Measurements from ENCODE around the gene NPLOC4.

NPLOC4 gene

GRCh38 chr17:81545160-81545949 lies 91.6 kb downstream of the NPLOC4 start:
- no peak for DNase-seq

- DNase-seq = no peak
Observed at GRCh38 chr17:81544281-81544974, 92.5 kb downstream of the NPLOC4 start.

- no peak for DNase-seq
Observed at GRCh38 chr17:81543756-81544155, 93.2 kb downstream of the NPLOC4 start.

- no peak for DNase-seq
Observed at GRCh38 chr17:81543339-81543675, 93.6 kb downstream of the NPLOC4 start.

GRCh38 chr17:81542431-81543338 lies 94.2 kb downstream of the NPLOC4 start:
- DNase-seq = no peak

- DNase-seq = no peak
Observed at GRCh38 chr17:81541123-81541522, 95.8 kb downstream of the NPLOC4 start.

GRCh38 chr17:81540676-81541027 lies 96.3 kb downstream of the NPLOC4 start:
- DNase-seq = no peak

- DNase-seq = no peak
Observed at GRCh38 chr17:81539961-81540675, 96.8 kb downstream of the NPLOC4 start.

- DNase-seq = no peak
Observed at GRCh38 chr17:81539571-81539900, 97.4 kb downstream of the NPLOC4 start.

GRCh38 chr17:81538651-81539570 lies 98.0 kb downstream of the NPLOC4 start:
- no peak for DNase-seq

GRCh38 chr17:81537856-81538555 lies 98.9 kb downstream of the NPLOC4 start:
- no peak for DNase-seq

GRCh38 chr17:81537343-81537855 lies 99.5 kb downstream of the NPLOC4 start:
- peak; percentile 55 for DNase-seq

- DNase-seq = no peak
Observed at GRCh38 chr17:81536299-81537290, 100.3 kb downstream of the NPLOC4 start.

- DNase-seq = no peak
Observed at GRCh38 chr17:81535480-81536298, 101.2 kb downstream of the NPLOC4 start.

GRCh38 chr17:81535007-81535328 lies 101.9 kb downstream of the NPLOC4 start:
- no peak for DNase-seq

- no peak for DNase-seq
Observed at GRCh38 chr17:81534157-81535006, 102.5 kb downstream of the NPLOC4 start.

GRCh38 chr17:81533339-81534141 lies 103.4 kb downstream of the NPLOC4 start:
- DNase-seq = no peak

Data from CD4-positive, alpha-beta T cell treated with Interleukin-17A for 4 hours (primary cell).